K562 (cell line): ENCODE measurements around the gene ST8SIA1.

Source experiments
- ATF1 ChIP-seq, 2 experiments: fragments of 450-650 bp in 1 of 2; IDR thresholded peaks; 2 replicates each; pipeline ENCODE4 v1.6.1; 2016; ENCODE audit warnings: missing compliant biosample characterization in 1 of 2, missing genetic modification characterization in 1 of 2
- BHLHE40 ChIP-seq: IDR thresholded peaks from 2 replicates; pipeline ENCODE4 v1.6.1; 2011; ENCODE audit warnings: low read length, improper control_type of control experiment
- ESRRA ChIP-seq: fragments of 450-650 bp; IDR thresholded peaks from 2 replicates; pipeline ENCODE4 v1.6.1; 2014; ENCODE audit warnings: low read depth, mild to moderate bottlenecking, moderate library complexity, borderline replicate concordance
- FOXJ2 ChIP-seq: fragments of 200-800 bp; sonication (Bioruptor generic); IDR thresholded peaks from 2 replicates; pipeline ENCODE4 v1.6.1; 2016; ENCODE audit warnings: missing genetic modification characterization, missing compliant biosample characterization
- PHB2 ChIP-seq: fragments of 450-650 bp; IDR thresholded peaks from 2 replicates; pipeline ENCODE4 v1.6.1; 2017; ENCODE audit warnings: low read depth
- SMAD1 ChIP-seq: fragments of 150-350 bp; IDR thresholded peaks from 2 replicates; pipeline ENCODE4 v1.6.1; 2014; ENCODE audit warnings: low read length, low read depth; ENCODE audit not compliant: partially characterized antibody
- SPI1 ChIP-seq: IDR thresholded peaks from 2 replicates; pipeline ENCODE4 v1.6.1; 2011; ENCODE audit warnings: low read depth, low read length, control low read depth, borderline replicate concordance
- TF ChIP-seq, protein P1 (sequence below), 3 experiments: IDR thresholded peaks in 2 of 3; conservative IDR thresholded peaks in 1 of 3; 2 replicates each; pipeline ENCODE4 v1.5.1; 2011 to 2012; ENCODE audit warnings: low read length in 3 of 3, mild to moderate bottlenecking in 3 of 3, control low read depth in 2 of 3, improper control_type of control experiment in 1 of 3, inconsistent platforms in 1 of 3, low read depth in 1 of 3, mixed read lengths in 1 of 3, moderate library complexity in 1 of 3; ENCODE audit not compliant: insufficient read depth in 2 of 3
- TF ChIP-seq, protein P2 (sequence below): fragments of 450-650 bp; formaldehyde crosslinking; IDR thresholded peaks from 2 replicates; pipeline ENCODE4 v1.4.0; 2022; ENCODE audit warnings: missing genetic modification characterization
- TF ChIP-seq, protein P3 (sequence below): fragments of 150-350 bp; conservative IDR thresholded peaks from 2 replicates; pipeline ENCODE4 v1.6.1; 2014; ENCODE audit warnings: low read length

DNA sequence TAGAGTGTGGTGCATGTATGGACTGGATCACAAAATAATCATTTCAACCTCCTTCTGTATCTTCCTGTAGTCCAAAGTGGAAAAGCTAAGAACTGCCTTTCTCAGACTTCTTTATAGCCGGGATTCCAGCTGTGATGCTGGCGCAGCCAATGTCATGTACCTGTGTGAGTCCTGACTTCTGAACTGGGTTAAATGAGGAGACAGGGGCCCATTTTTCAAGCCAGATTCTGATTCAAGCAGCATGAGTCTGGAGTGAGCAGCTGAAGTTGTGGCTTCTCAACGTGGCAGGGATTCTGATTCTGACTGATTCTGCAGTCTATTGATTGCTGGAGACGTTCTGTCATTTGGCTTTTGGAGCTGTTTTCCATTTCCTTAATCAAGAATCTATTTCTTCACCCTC, 111.2 kb downstream of the ST8SIA1 start:
- TF ChIP-seq ATF1 (CRISPR knock-in tag; IDR thresholded peaks at IDR 0.05) (no peak), ATF1 (tag; IDR thresholded peaks at IDR 0.05) (no peak), PHB2 (no peak), FOXJ2 (tag) (no peak), BHLHE40 (no peak), SMAD1 (no peak), ESRRA (no peak), SPI1 (no peak)
- TF ChIP-seq, protein P1, sequence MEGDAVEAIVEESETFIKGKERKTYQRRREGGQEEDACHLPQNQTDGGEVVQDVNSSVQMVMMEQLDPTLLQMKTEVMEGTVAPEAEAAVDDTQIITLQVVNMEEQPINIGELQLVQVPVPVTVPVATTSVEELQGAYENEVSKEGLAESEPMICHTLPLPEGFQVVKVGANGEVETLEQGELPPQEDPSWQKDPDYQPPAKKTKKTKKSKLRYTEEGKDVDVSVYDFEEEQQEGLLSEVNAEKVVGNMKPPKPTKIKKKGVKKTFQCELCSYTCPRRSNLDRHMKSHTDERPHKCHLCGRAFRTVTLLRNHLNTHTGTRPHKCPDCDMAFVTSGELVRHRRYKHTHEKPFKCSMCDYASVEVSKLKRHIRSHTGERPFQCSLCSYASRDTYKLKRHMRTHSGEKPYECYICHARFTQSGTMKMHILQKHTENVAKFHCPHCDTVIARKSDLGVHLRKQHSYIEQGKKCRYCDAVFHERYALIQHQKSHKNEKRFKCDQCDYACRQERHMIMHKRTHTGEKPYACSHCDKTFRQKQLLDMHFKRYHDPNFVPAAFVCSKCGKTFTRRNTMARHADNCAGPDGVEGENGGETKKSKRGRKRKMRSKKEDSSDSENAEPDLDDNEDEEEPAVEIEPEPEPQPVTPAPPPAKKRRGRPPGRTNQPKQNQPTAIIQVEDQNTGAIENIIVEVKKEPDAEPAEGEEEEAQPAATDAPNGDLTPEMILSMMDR (IDR thresholded peaks at IDR 0.05 in 2 of 3, conservative IDR thresholded peaks at IDR 0.05 in 1 of 3; ENCODE audit: insufficient read depth in 2 of 3, low read depth in 1 of 3, low read length in 3 of 3): no peak
- TF ChIP-seq, protein P2, sequence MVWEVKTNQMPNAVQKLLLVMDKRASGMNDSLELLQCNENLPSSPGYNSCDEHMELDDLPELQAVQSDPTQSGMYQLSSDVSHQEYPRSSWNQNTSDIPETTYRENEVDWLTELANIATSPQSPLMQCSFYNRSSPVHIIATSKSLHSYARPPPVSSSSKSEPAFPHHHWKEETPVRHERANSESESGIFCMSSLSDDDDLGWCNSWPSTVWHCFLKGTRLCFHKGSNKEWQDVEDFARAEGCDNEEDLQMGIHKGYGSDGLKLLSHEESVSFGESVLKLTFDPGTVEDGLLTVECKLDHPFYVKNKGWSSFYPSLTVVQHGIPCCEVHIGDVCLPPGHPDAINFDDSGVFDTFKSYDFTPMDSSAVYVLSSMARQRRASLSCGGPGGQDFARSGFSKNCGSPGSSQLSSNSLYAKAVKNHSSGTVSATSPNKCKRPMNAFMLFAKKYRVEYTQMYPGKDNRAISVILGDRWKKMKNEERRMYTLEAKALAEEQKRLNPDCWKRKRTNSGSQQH (CRISPR knock-in tag): no peak
- TF ChIP-seq, protein P3, sequence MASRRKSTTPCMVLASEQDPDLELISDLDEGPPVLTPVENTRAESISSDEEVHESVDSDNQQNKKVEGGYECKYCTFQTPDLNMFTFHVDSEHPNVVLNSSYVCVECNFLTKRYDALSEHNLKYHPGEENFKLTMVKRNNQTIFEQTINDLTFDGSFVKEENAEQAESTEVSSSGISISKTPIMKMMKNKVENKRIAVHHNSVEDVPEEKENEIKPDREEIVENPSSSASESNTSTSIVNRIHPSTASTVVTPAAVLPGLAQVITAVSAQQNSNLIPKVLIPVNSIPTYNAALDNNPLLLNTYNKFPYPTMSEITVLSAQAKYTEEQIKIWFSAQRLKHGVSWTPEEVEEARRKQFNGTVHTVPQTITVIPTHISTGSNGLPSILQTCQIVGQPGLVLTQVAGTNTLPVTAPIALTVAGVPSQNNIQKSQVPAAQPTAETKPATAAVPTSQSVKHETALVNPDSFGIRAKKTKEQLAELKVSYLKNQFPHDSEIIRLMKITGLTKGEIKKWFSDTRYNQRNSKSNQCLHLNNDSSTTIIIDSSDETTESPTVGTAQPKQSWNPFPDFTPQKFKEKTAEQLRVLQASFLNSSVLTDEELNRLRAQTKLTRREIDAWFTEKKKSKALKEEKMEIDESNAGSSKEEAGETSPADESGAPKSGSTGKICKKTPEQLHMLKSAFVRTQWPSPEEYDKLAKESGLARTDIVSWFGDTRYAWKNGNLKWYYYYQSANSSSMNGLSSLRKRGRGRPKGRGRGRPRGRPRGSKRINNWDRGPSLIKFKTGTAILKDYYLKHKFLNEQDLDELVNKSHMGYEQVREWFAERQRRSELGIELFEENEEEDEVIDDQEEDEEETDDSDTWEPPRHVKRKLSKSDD: no peak
